ENCODE results near the gene PA2G4.
"Not testable (repeated sequence)": the region's sequence is repeated elsewhere in the genome, so short reads cannot be mapped to it uniquely, and the experiment has no call there.

Gene PA2G4

DNA sequence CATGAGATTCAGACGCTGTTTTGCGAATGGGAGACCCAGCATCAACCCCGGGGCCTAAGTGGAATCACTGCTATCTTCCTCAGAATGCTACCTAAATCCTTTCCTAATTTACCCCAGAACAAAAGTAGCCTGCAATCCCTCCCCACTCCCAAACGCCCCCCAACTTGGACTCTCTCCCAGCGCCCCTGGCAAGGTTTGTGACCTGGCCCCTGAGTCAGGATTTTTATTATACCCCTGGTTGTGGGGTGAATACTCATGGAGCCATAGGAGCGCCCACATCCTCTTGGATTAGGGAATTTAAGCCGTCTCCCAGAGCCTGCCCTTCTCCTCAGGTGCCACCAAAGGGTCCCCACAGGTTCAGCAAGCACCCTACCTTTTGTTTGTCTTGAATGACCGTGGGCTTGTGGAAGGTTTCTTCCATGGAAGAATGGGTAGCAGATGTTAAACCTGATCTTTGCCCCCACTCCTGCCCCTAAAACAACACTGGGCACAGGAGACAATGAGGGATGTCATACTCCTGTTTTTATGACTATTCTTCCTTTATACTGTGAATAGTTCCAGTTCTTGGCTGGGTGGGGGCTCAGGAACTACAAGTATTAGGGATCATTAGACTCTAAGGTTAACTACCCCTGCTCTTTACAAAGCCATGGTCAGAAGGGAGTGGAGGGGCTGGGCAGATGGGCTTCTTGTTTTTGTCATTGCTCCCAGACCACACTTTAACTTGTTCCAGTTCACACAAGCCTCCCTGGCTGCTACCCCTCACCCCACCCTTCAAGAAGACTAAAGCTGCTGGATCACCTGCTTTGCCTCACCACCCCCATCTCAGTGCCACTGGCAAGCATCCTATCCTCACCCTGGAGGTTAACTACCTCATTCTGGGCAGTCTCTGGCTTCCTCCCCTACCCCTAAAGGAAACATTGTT, 48.7 kb downstream of the PA2G4 start:
- DNase-seq (ENCODE audit: low read depth in 1 of 2, low spot score in 1 of 2): no peak

DNA sequence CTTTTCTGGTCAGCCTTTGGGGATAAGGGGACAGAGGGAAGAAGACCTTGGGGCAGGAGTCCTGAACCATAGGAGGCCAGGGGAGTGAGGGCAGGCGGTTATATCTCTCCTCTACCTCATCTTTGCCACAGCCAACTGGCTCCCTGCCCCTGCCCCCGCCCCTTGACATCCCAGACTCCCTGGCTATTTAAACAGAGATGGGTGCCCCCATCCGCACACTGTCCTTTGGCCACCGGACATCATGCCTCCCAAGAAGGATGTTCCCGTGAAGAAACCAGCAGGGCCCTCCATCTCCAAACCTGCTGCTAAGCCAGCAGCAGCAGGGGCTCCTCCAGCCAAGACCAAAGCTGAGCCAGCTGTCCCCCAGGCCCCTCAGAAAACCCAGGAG, 49.3 kb downstream of the PA2G4 start:
- DNase-seq (ENCODE audit: low read depth in 1 of 2, low spot score in 1 of 2): no peak

DNA sequence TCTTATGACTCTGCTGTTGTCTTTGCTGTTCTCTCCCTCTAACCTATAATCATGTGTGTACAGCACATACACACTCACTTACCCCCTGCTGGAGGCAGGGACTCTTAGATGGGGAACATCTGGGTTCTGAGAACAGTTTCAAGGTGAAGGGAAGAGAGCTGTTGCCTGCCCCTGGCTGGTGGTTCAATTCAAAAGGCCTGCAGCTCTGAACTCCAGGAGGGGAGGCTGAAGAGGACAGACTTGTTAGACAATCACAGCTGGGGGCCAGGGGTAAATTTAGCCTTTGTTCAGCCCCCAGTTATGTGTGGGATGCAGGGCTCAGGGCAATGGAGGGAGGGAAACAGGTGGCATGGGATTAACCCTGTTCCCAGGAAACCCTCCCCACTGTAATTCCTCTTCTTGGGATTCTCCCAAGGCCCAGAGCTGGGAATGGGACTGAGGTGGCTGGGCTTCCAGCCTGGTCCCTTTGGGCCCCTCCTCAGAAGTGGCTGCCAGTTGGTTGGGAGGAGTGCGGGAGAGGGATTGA, 50.0 kb downstream of the PA2G4 start:
- DNase-seq (ENCODE audit: low read depth in 1 of 2, low spot score in 1 of 2): no peak

DNA sequence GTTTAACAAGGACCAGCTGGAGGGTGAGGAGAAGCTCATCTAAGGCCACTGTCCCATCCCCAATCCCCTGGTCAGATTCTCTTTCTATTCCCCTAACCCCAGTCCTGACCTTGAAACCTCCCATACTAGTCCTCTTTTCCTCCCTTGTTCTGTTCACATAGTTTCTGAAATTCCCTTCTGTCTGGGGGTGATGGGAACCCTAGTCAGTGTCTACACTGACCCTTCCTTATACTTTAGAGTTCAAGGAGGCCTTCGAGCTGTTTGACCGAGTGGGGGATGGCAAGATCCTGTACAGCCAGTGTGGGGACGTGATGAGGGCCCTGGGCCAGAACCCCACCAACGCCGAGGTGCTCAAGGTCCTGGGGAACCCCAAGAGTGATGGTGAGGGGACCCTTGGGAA, 50.5 kb downstream of the PA2G4 start:
- DNase-seq (ENCODE audit: low read depth in 1 of 2, low spot score in 1 of 2): no peak

DNA sequence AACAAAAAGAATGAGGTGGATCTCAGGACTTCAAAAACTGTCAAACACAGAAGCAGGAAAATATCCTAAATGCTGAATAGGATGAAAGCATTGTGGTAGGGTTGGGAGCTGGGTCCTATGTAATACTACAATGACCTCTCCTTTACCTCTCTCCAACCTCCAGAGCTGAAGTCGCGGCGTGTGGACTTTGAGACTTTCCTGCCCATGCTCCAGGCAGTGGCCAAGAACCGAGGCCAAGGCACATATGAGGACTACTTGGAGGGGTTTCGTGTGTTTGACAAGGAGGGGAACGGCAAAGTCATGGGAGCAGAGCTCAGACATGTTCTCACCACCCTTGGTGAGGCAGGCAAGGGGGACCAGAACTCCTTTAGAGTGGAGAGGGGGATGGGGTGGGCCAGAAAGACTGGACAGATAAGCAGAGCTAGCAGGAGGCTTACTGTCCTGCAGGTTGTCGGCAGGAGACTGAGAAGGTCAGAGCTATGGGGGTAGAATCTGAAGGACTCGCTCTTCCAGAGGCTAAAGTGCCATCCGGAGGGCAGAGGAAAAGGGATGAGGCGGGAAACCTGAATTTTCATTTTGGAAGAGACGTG, 51.0 kb downstream of the PA2G4 start:
- DNase-seq (ENCODE audit: low read depth in 1 of 2, low spot score in 1 of 2): no peak

DNA sequence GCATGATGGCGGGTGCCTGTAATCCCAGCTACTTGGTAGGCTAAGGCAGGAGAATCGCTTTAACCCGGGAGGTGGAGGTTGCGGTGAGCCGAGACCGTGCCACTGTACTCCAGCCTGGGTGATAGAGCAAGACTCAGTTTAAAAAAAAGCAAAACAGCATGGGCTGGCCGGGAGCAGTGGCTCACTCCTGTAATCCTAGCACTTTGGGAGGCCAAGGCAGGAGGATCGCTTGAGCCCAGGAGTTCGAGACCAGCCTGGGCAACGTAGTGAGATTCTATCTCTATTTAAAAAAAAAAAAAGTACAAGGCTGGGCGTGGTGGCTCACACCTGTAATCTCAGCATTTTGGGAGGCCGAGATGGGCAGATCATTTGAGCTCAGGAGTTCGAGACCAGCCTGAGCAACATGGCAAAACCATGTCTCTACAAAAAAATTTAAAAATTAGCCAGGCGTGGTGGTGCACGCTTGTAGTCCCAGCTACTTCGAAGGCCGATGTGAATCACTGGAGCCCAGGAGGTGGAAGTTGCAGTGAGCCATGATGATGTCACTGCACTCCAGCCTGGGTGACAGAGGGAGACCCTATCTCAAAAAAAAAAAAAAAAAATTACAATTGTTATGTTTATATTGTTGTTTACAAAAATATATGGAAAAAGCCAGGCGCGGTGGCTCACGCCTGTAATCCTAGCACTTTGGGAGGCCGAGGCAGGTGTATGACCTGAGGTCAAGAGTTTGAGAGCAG, 52.3 kb downstream of the PA2G4 start:
- not testable (repeated sequence) for DNase-seq (ENCODE audit: low read depth in 1 of 2, low spot score in 1 of 2)

DNA sequence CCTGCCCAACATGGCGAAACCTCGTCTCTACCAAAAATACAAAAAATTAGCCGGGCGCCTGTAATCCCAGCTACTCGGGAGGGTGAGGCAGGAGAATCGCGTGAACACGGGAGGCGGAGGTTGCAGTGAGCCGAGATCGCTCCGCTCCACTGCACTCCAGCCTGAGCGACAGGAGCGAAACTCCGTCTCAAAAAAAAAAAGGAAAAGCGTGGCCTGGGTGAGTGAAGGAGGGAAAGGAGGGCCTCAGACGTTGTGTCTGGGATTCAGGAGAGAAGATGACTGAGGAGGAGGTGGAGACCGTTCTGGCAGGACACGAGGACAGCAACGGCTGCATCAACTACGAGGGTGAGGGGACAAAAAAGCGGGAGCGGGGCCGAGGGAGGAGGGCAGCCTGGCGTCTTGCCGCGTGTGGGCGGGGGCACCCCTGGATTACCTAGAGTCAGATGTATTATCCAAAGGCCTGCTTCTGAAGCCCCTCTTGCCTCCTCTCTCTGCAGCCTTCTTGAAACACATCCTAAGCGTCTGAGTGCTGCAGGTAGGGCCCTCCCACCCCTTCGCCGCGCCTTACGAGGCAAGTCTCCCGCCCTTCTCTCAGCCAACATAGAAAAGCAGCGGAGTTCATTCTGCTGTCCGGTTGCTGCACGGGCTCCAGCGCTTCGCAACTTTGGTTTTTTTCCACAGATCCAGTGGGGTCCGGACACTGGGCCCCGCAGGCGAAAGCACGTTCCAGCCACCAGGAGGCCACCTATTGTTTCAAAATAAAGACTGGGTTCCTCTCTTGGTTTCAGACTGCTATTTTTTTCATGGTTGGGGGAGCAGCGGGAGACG, 53.1 kb downstream of the PA2G4 start:
- peak; percentile 25 to 26 for DNase-seq (ENCODE audit: low read depth in 1 of 2, low spot score in 1 of 2)

DNA sequence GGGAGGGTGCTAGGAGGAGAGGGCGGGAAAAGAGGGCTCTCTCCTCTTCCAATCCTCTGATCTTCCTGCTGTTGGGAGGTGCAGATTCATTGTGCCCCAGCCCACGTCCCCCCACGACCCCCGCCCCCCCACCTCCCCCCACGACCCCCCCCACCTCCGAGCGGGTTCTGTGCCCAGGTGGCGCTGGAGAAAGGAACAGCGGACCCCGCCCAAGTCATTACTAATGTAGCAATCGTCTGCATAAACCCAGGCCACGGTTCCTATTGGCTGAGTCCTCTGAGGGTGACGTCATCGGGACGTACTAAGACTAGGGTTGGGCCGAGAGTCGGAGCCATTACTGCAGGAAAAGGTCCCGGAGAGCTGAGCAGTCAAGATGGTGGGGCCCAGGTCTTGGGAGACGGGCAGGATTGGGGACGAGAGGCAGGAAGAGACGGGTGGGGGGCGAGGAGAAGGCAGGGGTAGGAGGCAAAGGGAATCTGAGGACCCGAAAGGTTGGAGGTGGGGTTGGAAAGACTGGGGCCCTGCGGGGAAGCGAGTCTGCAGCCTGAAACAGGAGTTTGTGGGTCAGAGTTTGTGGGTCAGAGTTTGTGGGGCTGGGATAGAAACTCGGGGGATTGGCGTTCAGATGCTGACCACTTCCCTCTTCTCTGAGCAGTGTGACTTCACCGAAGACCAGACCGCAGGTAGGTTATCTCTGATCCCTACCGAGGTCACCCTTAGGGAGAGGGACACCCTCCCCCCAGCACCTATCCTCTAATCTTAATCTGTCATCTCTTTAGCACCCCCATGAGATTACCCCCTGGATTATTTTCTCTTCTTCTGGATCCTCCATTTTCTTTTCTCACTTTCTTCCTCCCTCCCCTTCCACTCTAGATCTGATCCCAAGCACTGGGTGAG, 53.9 kb downstream of the PA2G4 start, which contains the start of gene MYL6:
MYL6 (plus strand) TSS at position 331 of the 897 bp plus-strand sequence; CDS start at position 374, 43 bp downstream.
- peak; percentile 65 to 75 for DNase-seq (ENCODE audit: low read depth in 1 of 2, low spot score in 1 of 2)

DNA sequence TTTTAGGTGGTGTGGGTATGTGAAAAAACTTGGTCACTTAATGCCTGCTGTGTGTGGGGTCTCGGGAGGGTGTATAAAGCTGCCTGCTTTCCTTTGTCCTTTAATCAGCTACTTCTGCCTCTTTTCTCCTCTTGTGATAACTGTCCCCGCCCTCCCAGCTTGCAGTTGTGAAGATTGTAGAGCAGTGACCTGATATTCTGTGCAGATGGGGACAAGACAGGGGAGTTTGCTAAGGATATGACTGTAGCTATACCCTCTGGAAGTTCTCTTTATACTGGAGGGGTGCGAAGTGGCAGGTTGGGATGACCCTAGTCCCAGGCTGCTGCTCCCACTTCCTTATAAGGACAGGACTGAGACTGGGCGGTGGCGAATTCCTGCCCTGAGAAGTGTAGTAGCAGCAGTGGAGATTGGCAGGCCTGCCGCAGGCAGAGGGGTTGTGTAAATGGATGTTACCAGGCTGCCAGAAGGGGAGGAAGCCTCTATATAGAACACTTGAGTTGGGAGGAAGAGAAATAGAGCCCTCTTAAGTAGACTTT, 54.6 kb downstream of the PA2G4 start:
- no peak for DNase-seq (ENCODE audit: low read depth in 1 of 2, low spot score in 1 of 2)

DNA sequence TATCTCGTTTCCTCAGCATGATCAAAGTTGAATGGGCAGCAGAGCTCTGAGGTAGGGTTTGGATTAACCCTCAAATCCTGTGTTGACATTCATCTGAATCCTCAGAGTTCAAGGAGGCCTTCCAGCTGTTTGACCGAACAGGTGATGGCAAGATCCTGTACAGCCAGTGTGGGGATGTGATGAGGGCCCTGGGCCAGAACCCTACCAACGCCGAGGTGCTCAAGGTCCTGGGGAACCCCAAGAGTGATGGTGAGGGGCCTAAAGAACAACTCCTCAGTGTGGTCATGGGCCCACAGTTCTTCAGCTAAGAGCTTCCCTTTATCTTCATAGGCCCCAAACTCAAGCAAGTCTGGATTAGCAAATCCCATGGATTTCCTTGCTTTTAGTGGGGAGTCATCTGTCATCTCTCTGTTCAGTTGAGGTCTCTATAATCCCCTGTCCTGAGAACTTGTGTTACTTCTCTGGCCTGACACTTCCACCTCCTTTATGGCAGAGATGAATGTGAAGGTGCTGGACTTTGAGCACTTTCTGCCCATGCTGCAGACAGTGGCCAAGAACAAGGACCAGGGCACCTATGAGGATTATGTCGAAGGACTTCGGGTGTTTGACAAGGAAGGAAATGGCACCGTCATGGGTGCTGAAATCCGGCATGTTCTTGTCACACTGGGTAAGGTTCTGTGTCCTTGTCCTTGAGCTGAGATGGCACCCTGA, 55.3 kb downstream of the PA2G4 start:
- no peak for DNase-seq (ENCODE audit: low read depth in 1 of 2, low spot score in 1 of 2)

DNA sequence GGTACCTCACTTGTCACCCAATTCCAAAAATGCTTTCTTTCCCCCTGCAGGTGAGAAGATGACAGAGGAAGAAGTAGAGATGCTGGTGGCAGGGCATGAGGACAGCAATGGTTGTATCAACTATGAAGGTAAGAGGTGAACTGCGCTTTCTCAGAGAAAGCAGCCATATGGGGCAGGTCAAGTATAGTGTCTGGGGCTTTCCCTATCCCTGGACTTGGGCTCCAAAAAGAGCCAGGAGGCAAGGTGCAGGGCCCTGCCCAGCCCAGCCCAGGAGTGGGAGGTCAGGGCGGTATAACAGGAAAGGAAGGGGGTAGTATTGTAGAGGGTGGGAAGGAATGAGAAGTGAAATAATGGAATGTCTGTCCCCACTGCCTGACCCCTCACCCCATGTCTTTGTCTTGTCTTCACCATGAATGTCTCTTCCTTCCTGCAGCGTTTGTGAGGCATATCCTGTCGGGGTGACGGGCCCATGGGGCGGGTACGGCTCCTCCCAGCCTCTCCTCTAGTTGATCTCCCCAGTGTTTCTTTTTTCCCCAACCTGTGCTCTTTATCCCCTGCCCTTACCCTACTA, 55.9 kb downstream of the PA2G4 start:
- DNase-seq (ENCODE audit: low read depth in 1 of 2, low spot score in 1 of 2): peak; percentile 36 to 39

DNA sequence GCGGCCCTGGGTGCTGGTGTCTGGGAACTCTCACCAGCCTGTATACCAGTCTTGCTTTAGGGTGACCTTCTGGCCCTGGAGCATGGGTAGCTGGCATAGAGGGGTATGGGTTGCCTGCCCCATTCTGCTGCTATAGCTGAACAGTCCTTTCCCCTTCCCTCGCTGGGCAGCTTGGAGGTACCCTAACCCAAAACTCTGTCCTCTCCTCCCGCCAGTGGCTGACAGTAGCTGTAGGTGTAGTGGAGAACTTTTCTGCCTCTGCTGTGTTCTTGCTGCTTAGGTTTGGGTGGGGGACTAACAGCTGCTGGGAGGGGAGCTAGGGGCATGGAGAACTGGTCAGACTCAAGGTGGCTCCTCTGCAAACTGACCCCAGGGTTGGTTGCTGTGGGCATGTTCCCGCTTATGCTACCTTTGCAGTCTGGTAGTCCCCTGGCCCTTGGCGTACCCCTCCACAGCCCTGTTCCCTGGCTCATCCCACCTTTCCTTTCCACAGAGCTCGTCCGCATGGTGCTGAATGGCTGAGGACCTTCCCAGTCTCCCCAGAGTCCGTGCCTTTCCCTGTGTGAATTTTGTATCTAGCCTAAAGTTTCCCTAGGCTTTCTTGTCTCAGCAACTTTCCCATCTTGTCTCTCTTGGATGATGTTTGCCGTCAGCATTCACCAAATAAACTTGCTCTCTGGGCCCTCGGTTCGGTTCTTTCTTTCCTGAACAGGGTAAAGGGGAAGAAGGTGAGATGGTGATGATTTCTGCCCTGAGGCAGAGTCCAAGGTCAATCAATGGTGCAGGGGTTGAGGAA, 56.7 kb downstream of the PA2G4 start:
- no peak for DNase-seq (ENCODE audit: low read depth in 1 of 2, low spot score in 1 of 2)

DNA sequence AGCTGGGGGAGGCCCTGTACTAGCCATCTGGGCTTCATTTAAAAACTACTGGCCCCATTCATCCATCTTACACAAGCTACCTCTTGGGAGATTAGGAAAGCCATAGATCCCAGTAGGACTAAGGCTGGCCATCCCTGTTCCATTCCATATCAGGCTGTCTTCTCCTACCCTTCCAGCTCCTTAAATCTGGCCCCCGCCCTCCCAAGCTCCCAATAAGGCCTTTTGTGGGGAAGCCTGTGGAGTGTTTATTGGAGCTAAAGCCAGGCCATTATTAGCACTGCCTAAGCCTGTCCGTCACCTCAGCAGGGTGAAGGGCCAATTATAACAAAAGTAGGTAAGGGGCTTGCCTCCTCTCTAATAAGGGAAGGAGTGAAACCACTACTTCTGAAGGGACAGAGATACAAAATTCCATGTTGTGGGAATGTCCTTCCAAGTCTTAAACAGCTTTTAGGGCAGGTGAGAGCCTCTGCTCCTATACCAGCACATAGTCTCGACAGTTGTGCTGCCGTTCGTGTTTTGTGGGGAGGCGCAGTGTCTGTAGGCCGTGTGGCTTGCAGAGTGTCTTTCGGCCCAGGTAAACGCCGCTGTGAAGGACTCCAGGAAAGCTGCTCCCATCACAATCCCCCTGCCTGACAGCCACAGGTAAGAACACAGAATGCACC, 57.5 kb downstream of the PA2G4 start:
- DNase-seq (ENCODE audit: low read depth in 1 of 2, low spot score in 1 of 2): no peak

DNA sequence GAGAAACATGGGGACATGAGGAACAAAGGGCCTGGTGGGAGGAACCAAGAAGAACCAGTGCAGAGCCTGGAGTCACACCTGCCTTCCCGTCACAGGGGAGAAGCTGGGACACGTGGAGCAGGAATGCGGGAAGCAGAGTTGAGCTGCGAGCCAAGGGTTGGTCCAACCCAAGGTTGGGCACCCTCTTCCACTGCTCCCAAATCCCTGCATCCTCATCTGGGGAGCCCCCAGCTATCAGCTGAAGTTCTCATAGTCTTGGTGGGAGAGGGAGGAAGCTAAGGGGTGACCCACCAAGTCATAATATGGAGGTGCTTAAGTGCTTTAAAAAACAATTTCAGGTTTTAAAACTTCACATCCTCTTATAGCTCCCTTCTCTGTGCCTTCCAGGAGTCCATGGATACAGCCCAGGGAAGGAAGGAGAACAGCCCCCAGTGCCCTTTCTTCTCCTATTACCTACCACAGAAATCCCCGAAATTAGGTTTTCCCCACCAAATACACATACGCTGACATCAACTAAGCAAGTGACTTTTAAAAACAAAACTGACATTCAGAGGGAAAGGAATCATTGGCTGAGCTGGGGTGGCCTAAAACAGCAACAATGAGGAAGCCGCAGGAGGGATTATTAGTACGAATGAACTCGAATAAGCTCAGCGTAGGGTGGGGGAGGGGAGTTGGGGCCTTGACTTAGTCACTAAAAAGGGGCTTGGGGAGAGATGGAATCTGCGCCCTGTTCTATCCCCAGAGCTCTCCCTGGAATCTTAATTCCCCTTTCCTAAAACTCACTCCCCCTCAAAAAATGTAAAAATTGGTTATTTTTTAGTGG, 58.3 kb downstream of the PA2G4 start:
- no peak for DNase-seq (ENCODE audit: low read depth in 1 of 2, low spot score in 1 of 2)

Measured in stimulated activated CD4-positive, alpha-beta T cell treated with anti-CD3 and anti-CD28 coated beads, Interleukin-15, amount 100 ng/mL, for 1 hour (primary cell).